SU-DHL-6 (cell line): ENCODE measurements around the gene VRTN.

Source experiments
- H2AFZ ChIP-seq: fragments of 200-600 bp; sonication (generic); 2 replicates; pipeline ENCODE4 v1.6.1; 2014; ENCODE audit warnings: low read depth, mild to moderate bottlenecking, moderate library complexity, mixed read lengths, antibody characterized with exemption, low read length; ENCODE audit not compliant: severe bottlenecking
- H3F3A ChIP-seq: fragments of 200-600 bp; shearing (Covaris generic); 2 replicates; pipeline ENCODE4 v1.6.0; 2016; ENCODE audit warnings: antibody characterized with exemption, mild to moderate bottlenecking; ENCODE audit not compliant: insufficient read depth
- H3K27ac ChIP-seq: fragments of 200-600 bp; sonication (generic); 2 replicates; pipeline ENCODE4 v1.5.1; 2016; ENCODE audit warnings: low read depth, mild to moderate bottlenecking, low read length, moderate library complexity, mixed read lengths
- H3K27me3 ChIP-seq: fragments of 200-600 bp; sonication (generic), shearing (Covaris generic); 2 replicates; pipeline ENCODE4 v1.6.0; 2014; ENCODE audit warnings: mild to moderate bottlenecking, low read length
- H3K36me3 ChIP-seq: fragments of 200-600 bp; sonication (generic); 2 replicates; pipeline ENCODE4 v1.6.1; 2014; ENCODE audit warnings: mild to moderate bottlenecking, low read length, mixed read lengths
- H3K4me2 ChIP-seq: fragments of 300-600, 200-600 bp; shearing (Covaris generic), sonication (generic); 2 replicates; pipeline ENCODE4 v1.6.0; 2014; ENCODE audit warnings: low read length, low read depth, mild to moderate bottlenecking; ENCODE audit not compliant: poor library complexity, severe bottlenecking
- H3K4me3 ChIP-seq: fragments of 200-600 bp; sonication (generic); 2 replicates; pipeline ENCODE4 v1.5.1; 2014; ENCODE audit warnings: antibody characterized with exemption, low read length, mild to moderate bottlenecking, mixed read lengths; ENCODE audit not compliant: insufficient read depth, poor library complexity, severe bottlenecking
- H3K79me2 ChIP-seq: fragments of 200-600 bp; sonication (generic); 2 replicates; pipeline ENCODE4 v1.6.1; 2014; ENCODE audit warnings: mild to moderate bottlenecking, low read length, moderate library complexity; ENCODE audit not compliant: insufficient read depth
- H3K9ac ChIP-seq: fragments of 200-600 bp; sonication (generic); 2 replicates; pipeline ENCODE4 v1.7.0; 2014; ENCODE audit warnings: mild to moderate bottlenecking, low read length
- H3K9me2 ChIP-seq: fragments of 200-600 bp; sonication (generic); replicated peaks from 2 replicates; pipeline ENCODE4 v1.6.1; 2014; ENCODE audit warnings: low read length; ENCODE audit not compliant: insufficient read depth
- H3K9me3 ChIP-seq: fragments of 200-600 bp; sonication (generic); 2 replicates; pipeline ENCODE4 v1.6.1; 2014; ENCODE audit warnings: low read length, mixed read lengths; ENCODE audit not compliant: insufficient read depth
- H4K20me1 ChIP-seq: fragments of 200-600 bp; sonication (generic); 2 replicates; pipeline ENCODE4 v1.6.1; 2014; ENCODE audit warnings: low read depth, mild to moderate bottlenecking, antibody characterized with exemption, low read length, moderate library complexity, mixed read lengths
- CTCF ChIP-seq: fragments of 200-600 bp; sonication (generic); IDR thresholded peaks from one replicate; pipeline ENCODE4 v1.5.1; 2017; ENCODE audit warnings: antibody characterized with exemption, mild to moderate bottlenecking, low read length, moderate library complexity; ENCODE audit not compliant: insufficient read depth, poor library complexity, severe bottlenecking
- EZH2phosphoT487 ChIP-seq: fragments of 200-600 bp; sonication (generic), shearing (Covaris generic); conservative IDR thresholded peaks from 2 replicates; pipeline ENCODE4 v1.6.1; 2018; ENCODE audit warnings: mild to moderate bottlenecking, antibody characterized with exemption, low read length, moderate library complexity, mixed read lengths

The VRTN gene

GRCh38 chr14:74391479-74391878, 43.2 kb downstream of the VRTN start:
- TF ChIP-seq CTCF (no peak), EZH2phosphoT487 (no peak)
- no peaks in the 10 kb centered on the region for H3K27me3 ChIP-seq
- no peak overlapping the region for H2AFZ ChIP-seq
- H3K9me2 ChIP-seq = no peaks in the 10 kb centered on the region
- no peaks in the 10 kb centered on the region for H4K20me1 ChIP-seq
- H3K9ac ChIP-seq = no peak overlapping the region
- no peak overlapping the region for H3K4me3 ChIP-seq
- H3K27ac ChIP-seq = no peak overlapping the region
- H3K36me3 ChIP-seq = no peaks in the 10 kb centered on the region
- H3K79me2 ChIP-seq = no peaks in the 10 kb centered on the region
- no peak overlapping the region for H3K4me2 ChIP-seq
- H3F3A ChIP-seq = no peaks in the 10 kb centered on the region
- no peaks in the 10 kb centered on the region for H3K9me3 ChIP-seq

GRCh38 chr14:74392616-74393570, 44.6 kb downstream of the VRTN start:
- no peaks in the 10 kb centered on the region for H3K79me2 ChIP-seq
- H2AFZ ChIP-seq = no peak overlapping the region
- H3K4me2 ChIP-seq = no peak overlapping the region
- no peaks in the 10 kb centered on the region for H3K36me3 ChIP-seq
- no peaks in the 10 kb centered on the region for H3F3A ChIP-seq
- TF ChIP-seq CTCF = no peak
- TF ChIP-seq EZH2phosphoT487 = no peak
- no peaks in the 10 kb centered on the region for H3K9me2 ChIP-seq
- no peaks in the 10 kb centered on the region for H4K20me1 ChIP-seq
- no peaks in the 10 kb centered on the region for H3K27me3 ChIP-seq
- no peak overlapping the region for H3K27ac ChIP-seq
- H3K9me3 ChIP-seq = no peaks in the 10 kb centered on the region
- no peak overlapping the region for H3K9ac ChIP-seq
- no peak overlapping the region for H3K4me3 ChIP-seq

- H3K4me3 ChIP-seq = no peak overlapping the region
- H4K20me1 ChIP-seq = no peaks in the 10 kb centered on the region
- no peak overlapping the region for H2AFZ ChIP-seq
- H3K4me2 ChIP-seq = no peak overlapping the region
- no peaks in the 10 kb centered on the region for H3K9me2 ChIP-seq
- no peaks in the 10 kb centered on the region for H3F3A ChIP-seq
- no peaks in the 10 kb centered on the region for H3K79me2 ChIP-seq
- no peaks in the 10 kb centered on the region for H3K36me3 ChIP-seq
- H3K9ac ChIP-seq = no peak overlapping the region
- no peak overlapping the region for H3K27ac ChIP-seq
- no peaks in the 10 kb centered on the region for H3K9me3 ChIP-seq
- no peaks in the 10 kb centered on the region for H3K27me3 ChIP-seq
- TF ChIP-seq CTCF (no peak), EZH2phosphoT487 (no peak)
Observed at GRCh38 chr14:74394549-74394948, 46.3 kb downstream of the VRTN start.
